ENCODE results near the gene PRKCB.

PRKCB gene

DNA sequence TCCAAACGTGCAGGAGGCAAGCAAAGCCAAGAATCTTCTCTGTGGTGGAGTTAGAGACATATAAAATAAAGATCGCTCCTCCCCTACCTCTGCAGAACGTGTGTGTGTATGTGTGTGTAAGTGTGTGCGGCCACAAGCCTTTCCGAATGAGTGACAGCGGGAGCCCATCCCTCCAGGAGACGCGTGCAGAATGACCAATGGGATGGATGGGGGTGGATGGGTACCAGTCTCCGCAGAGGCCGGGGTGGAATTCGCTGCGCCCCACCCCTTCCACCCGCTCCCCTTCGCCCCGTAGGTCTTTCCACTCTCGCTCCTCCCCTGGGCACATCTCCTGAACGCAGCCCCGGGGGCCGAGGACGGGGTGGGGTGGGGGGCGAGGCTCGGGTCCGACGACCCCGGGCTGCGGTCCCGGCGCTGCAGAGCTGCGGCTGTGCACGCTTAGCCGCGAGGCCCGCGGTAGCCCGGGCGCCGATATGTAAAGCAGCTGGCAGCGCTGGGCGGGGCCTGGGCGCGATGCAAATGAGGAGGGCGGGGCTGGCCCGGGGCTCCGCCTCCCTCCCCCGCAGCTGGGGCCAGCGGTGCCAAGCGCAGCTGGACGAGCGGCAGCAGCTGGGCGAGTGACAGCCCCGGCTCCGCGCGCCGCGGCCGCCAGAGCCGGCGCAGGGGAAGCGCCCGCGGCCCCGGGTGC is at the start of gene PRKCB:
Gene PRKCB (plus strand): TSS at position 594 of the 688 bp plus-strand sequence.
- no peak for TF ChIP-seq CTCF (IDR thresholded peaks at IDR 0.05; ENCODE audit: control insufficient read depth, extremely low read depth, insufficient read depth)
- H3K4me3 ChIP-seq (ENCODE audit: low read depth, low read length) = no peak within 1 kb of the TSS
- DNase-seq (ENCODE audit: low read depth) = no peak

DNA sequence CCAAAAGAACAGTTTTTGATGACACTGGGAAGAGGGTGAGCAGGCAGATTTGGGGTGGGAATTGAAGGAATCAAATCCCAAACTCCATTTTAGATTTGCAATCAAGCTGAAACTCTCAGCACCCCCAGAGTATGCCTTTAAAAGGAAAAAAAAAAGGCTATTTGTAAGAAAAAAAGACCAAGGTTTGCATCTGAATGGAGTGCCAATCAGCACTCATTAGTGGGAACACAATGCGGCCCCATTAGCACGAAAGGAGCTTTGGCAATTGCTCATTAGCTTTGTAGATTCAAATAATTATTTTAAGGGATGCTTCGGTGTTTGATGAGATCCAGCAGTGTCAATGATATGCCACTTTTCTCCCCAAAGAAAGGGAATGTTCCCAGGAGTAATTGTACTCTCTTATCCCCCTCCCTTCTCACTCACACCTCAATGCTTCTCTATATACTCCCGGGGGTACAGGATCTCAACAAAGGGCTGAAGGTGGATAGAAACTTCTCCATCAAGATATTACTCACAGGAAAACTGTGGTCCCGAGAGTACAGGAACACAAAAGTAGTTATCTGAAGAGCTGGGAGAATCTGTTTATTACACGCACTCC is 48.7 kb upstream of the PRKCB start:
- no peak for TF ChIP-seq CTCF (IDR thresholded peaks at IDR 0.05; ENCODE audit: control insufficient read depth, extremely low read depth, insufficient read depth)
- no peak overlapping the region for H3K4me3 ChIP-seq (ENCODE audit: low read depth, low read length)
- DNase-seq (ENCODE audit: low read depth) = no peak

- DNase-seq (ENCODE audit: low read depth) = no peak
- no peak overlapping the region for H3K4me3 ChIP-seq (ENCODE audit: low read depth, low read length)
- no peak for TF ChIP-seq CTCF (IDR thresholded peaks at IDR 0.05; ENCODE audit: control insufficient read depth, extremely low read depth, insufficient read depth)
Observed at GRCh38 chr16:23788685-23789084, 47.1 kb upstream of the PRKCB start.

DNA sequence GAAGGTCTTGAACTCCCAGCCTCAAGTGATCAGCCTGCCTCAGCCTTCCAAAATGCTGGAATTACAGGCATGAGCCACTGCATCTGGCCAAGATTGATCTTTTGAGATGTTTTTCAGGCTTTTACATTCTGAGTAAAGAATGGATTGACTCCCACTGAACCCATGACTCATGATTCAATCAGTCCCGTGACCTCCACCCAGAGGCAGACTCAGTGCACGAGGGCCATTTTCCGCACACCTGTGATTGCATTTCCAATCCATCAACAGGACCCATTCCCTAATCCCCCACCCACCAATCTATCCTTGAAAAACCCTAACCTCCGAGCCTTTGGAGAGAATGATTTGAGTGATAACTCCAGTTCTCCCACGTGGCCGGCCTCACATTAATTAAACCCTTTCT is 40.4 kb upstream of the PRKCB start:
- no peak for DNase-seq (ENCODE audit: low read depth)
- no peak for TF ChIP-seq CTCF (IDR thresholded peaks at IDR 0.05; ENCODE audit: control insufficient read depth, extremely low read depth, insufficient read depth)
- H3K4me3 ChIP-seq (ENCODE audit: low read depth, low read length) = no peak overlapping the region

DNA sequence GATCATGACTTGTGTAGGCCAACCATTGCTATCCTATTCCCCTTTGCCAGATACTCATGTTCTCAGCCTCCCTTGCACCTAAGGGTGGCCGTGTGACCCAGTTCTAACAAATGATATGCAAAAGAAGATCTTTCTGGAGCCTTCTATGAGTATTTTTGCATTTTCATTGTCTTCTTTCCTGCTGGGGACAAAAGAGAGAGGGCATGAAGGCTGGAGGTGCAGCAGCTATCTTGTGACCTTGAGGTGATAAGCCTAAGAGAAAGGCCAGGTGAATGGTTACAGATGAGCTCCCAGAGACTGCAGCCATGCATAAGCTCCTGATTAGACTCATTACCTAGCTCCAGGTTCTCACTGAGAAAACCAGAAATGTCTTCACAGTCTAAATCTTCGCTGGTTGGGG is 38.8 kb upstream of the PRKCB start:
- no peak for DNase-seq (ENCODE audit: low read depth)
- TF ChIP-seq CTCF (IDR thresholded peaks at IDR 0.05; ENCODE audit: control insufficient read depth, extremely low read depth, insufficient read depth) = no peak
- no peak overlapping the region for H3K4me3 ChIP-seq (ENCODE audit: low read depth, low read length)

DNA sequence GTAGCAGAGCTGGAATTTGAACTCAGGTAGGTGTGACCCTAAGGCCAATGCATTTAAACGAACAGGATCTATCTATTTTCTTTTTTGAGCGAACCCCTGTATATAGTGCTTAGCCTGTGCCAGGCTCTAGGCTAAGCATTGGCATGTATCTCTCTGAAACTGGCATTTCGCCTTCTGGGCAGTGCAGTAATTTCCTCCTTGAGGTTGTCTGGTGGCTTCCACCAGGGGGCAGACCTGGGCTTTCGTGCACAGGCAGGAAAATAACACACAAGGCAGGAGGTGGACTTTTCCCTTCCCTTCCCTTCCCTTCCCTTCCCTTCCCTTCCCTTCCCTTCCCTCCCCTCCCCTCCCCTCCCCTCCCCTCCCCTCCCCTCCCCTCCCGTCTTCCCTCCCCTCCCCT is 34.4 kb upstream of the PRKCB start:
- no peak overlapping the region for H3K4me3 ChIP-seq (ENCODE audit: low read depth, low read length)
- peak; percentile 60 for DNase-seq (ENCODE audit: low read depth)
- peak; percentile 90 for TF ChIP-seq CTCF (IDR thresholded peaks at IDR 0.05; ENCODE audit: control insufficient read depth, extremely low read depth, insufficient read depth)

- H3K4me3 ChIP-seq (ENCODE audit: low read depth, low read length) = no peak overlapping the region
- DNase-seq (ENCODE audit: low read depth) = no peak
- TF ChIP-seq CTCF (IDR thresholded peaks at IDR 0.05; ENCODE audit: control insufficient read depth, extremely low read depth, insufficient read depth) = no peak
Observed at GRCh38 chr16:23802776-23803175, 33.0 kb upstream of the PRKCB start.

All from LNCaP clone FGC (cell line).